Fibroblast of mammary gland (primary cell): Measurements from ENCODE around the gene MGME1.
A peak's percentile ranks its signal among the peaks of the same experiment; 100 is the strongest.

ENCODE experiments used
- DNase-seq: peaks from one replicate; pipeline ENCODE4 v3.0.0-alpha.2; 2010; ENCODE audit warnings: low read depth
- H3K4me3 ChIP-seq: 2 replicates; pipeline ENCODE4 v1.5.1; 2011; ENCODE audit warnings: low read depth, mild to moderate bottlenecking, low read length, moderate library complexity; ENCODE audit not compliant: control insufficient read depth
- CTCF ChIP-seq: conservative IDR thresholded peaks from 2 replicates; pipeline ENCODE4 v1.5.1; 2011; ENCODE audit warnings: low read depth, low read length, inconsistent platforms; ENCODE audit not compliant: control insufficient read depth, insufficient read depth

The MGME1 gene

DNA sequence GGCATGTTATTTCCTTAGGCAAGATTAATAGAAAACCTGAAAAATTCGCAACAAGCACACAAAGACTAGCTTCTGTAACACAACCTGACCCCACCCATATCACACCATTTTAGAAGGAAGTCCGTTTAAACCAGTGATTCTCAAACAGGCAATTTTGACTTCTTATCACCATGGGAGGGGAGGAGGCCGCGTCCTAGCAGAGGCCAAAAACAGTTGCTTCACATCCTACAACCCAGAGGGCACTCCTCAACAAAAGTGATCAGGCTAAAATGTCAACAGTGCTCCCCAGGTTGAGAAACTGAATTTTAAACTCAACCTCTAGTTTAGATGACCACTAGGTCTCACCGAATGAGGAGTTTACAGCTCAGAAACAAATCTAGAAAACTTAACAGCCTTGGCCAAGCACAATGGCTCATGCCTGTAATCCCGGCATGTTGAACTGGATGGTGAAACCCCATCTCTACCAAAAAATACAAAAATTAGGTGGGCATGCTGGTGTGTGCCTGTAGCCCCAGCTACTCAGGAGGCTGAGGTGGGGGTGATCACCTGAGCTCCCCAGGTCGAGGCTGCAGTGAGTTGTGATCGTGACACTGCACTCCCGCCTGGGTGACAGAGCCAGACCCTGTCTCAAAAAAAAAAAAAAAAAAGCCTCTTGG lies 3.6 kb upstream of the MGME1 start:
- TF ChIP-seq CTCF, result no peak
- H3K4me3 ChIP-seq, result peak overlapping the region; percentile 79
- no peak for DNase-seq

DNA sequence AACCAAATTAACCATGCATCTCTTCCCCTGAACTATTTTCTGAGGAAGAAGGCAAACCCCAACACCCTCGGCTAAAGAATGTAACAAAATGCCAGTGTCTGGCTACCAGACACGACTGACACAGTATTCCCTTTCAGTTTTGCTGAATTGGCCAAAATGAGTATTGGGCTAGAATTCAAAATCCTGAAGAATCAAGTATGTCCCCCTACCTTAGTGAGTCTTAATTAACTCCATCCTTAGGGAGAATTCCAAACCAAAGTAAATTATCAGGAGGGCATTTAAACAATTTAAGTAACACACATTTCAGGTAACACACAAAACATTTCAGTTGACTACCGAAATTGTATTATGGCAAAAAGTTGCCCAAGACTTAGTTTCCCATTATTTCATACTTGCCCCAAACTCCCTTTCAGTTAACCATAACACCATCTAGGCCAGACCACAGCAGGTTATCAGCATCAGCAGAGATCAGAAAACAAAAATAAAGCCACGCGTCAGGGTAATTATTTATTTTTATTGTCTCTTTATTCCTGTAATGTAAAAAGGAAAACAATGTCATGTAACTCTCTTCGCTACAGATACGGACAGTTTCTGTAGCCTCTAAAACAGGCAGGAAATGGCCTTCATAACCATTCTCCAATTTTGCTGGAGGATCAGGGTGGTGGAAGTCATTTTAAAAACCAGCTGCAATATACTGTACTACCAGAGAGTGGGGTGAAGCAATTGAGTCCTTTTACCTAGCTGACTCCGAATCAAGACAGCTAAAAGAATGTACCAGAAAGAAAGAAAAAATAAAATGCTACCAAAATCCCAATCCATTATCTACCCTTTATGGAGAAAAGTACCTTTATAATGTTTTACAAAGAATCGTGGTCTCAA lies 2.1 kb upstream of the MGME1 start:
- DNase-seq, result peak; percentile 60
- peak overlapping the region; percentile 79 for H3K4me3 ChIP-seq
- peak; percentile 20 for TF ChIP-seq CTCF

- peak; percentile 57 for DNase-seq
- peak overlapping the region; percentile 79 for H3K4me3 ChIP-seq
- no peak for TF ChIP-seq CTCF
These were observed 1.1 kb upstream of the MGME1 start for GRCh38 chr20:17967521-17968365.

DNA sequence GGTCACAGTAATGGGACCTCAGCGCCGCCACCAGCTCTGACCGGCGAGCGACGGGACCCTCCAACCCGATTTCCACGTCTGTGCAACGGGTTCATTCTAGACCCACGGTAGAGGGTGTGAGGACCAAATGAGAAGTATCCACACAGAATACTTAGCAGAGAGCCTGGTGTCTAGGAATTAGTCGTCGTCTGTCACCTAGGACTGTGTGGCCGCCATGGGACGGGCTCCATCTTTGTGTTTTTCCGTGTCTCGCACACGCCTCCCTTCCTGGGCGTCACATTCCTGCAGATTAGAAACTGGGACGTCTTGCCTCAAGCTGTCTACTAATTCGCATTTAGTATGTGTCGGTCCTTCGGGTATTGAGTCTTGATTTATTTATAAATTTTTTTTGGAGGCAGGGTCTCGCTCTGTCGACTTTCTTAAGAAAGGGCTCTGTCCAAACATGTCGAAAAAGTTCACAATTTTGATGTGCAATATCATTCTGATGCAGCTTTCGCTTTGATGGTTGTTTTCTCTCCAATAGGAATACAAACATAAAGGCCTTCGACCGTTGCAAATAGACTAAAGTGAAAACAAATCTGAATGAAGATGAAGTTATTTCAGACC lies 563 bp downstream of the MGME1 start:
- no peak for DNase-seq
- H3K4me3 ChIP-seq, result peak overlapping the region; percentile 79
- no peak for TF ChIP-seq CTCF

DNA sequence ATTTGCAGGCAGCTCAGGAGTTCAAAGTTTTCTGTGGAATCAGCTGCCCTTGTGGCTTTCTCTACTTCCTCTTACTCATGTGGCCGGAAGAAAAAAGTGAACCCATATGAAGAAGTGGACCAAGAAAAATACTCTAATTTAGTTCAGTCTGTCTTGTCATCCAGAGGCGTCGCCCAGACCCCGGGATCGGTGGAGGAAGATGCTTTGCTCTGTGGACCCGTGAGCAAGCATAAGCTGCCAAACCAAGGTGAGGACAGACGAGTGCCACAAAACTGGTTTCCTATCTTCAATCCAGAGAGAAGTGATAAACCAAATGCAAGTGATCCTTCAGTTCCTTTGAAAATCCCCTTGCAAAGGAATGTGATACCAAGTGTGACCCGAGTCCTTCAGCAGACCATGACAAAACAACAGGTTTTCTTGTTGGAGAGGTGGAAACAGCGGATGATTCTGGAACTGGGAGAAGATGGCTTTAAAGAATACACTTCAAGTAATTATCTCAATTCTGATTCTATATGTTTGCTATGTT lies 1.1 kb downstream of the MGME1 start:
- peak overlapping the region; percentile 79 for H3K4me3 ChIP-seq
- no peak for TF ChIP-seq CTCF
- peak; percentile 76 for DNase-seq
